HepG2 (cell line): ENCODE data around the gene NLRC5. TPM values are rescaled to one million over a fixed set of nuclear protein-coding genes. Genes with fewer than 3 reads are reported as not detected.
A peak's percentile ranks its signal among the peaks of the same experiment; 100 is the strongest.

Experiments used
- DNMT3B ChIP-seq: conservative IDR thresholded peaks from 2 replicates; pipeline ENCODE4 v1.6.1; 2016; ENCODE audit warnings: missing biosample characterization, control low read depth
- EP300 ChIP-seq, 3 experiments: sonication (generic) in 1 of 3; formaldehyde crosslinking in 1 of 3; IDR thresholded peaks; 2 replicates each; pipeline versions ENCODE4 v1.5.1 to v1.6.1; 2011 to 2020; ENCODE audit warnings: low read depth in 2 of 3, low read length in 2 of 3, borderline replicate concordance in 1 of 3, improper control_type of control experiment in 1 of 3, mild to moderate bottlenecking in 1 of 3, missing genetic modification reagents in 1 of 3, moderate library complexity in 1 of 3
- GATAD2A ChIP-seq: IDR thresholded peaks from 2 replicates; pipeline ENCODE4 v1.6.1; 2016
- HDAC1 ChIP-seq: sonication (generic); formaldehyde crosslinking; IDR thresholded peaks from 2 replicates; pipeline ENCODE4 v1.5.1; 2020; ENCODE audit warnings: mild to moderate bottlenecking, missing genetic modification reagents
- HIVEP1 ChIP-seq: sonication (generic); formaldehyde crosslinking; IDR thresholded peaks from 2 replicates; pipeline ENCODE4 v1.4.0; 2020; ENCODE audit warnings: mild to moderate bottlenecking, missing genetic modification reagents
- HMGXB3 ChIP-seq: sonication (generic); formaldehyde crosslinking; IDR thresholded peaks from 2 replicates; pipeline ENCODE4 v1.4.0; 2020; ENCODE audit warnings: missing genetic modification reagents, borderline replicate concordance
- HOMEZ ChIP-seq: IDR thresholded peaks from 2 replicates; pipeline ENCODE4 v1.6.1; 2016; ENCODE audit warnings: low read depth
- MTERF4 ChIP-seq: sonication (generic); formaldehyde crosslinking; IDR thresholded peaks from 2 replicates; pipeline ENCODE4 v1.8.0; 2023; ENCODE audit warnings: mild to moderate bottlenecking, missing genetic modification reagents
- NR2F2 ChIP-seq: IDR thresholded peaks from 2 replicates; pipeline ENCODE4 v1.6.1; 2012; ENCODE audit warnings: low read depth, inconsistent platforms, borderline replicate concordance
- PAX8 ChIP-seq: sonication (generic); formaldehyde crosslinking; IDR thresholded peaks from 2 replicates; pipeline ENCODE4 v1.8.0; 2022; ENCODE audit warnings: mild to moderate bottlenecking, missing genetic modification reagents, borderline replicate concordance
- RFX3 ChIP-seq: IDR thresholded peaks from 2 replicates; pipeline ENCODE4 v1.6.1; 2016; ENCODE audit warnings: missing biosample characterization, missing genetic modification reagents
- SKIL ChIP-seq: sonication (generic); formaldehyde crosslinking; IDR thresholded peaks from 2 replicates; pipeline ENCODE4 v1.8.0; 2022; ENCODE audit warnings: missing genetic modification reagents, mild to moderate bottlenecking, moderate library complexity, borderline replicate concordance
- SP5 ChIP-seq: IDR thresholded peaks from 2 replicates; pipeline ENCODE4 v1.6.1; 2016; ENCODE audit warnings: low read depth, borderline replicate concordance
- TBX2 ChIP-seq: sonication (generic); formaldehyde crosslinking; IDR thresholded peaks from 2 replicates; pipeline ENCODE4 v1.5.0; 2020; ENCODE audit warnings: missing genetic modification reagents, mild to moderate bottlenecking, borderline replicate concordance
- TFAP4 ChIP-seq: sonication (generic); IDR thresholded peaks from 2 replicates; pipeline ENCODE4 v1.6.1; 2016; ENCODE audit warnings: low read depth, borderline replicate concordance
- TSC22D2 ChIP-seq: sonication (generic); formaldehyde crosslinking; IDR thresholded peaks from 2 replicates; pipeline ENCODE4 v1.5.1; 2020; ENCODE audit warnings: missing genetic modification reagents, mild to moderate bottlenecking, borderline replicate concordance
- ZNF317 ChIP-seq: sonication (generic); formaldehyde crosslinking; IDR thresholded peaks from 2 replicates; pipeline ENCODE4 v1.5.0; 2020; ENCODE audit warnings: mild to moderate bottlenecking, missing genetic modification reagents
- ZNF446 ChIP-seq: sonication (generic); formaldehyde crosslinking; IDR thresholded peaks from 2 replicates; pipeline ENCODE4 v1.5.0; 2020; ENCODE audit warnings: mild to moderate bottlenecking, missing genetic modification reagents
- ZNF496 ChIP-seq: sonication (generic); formaldehyde crosslinking; IDR thresholded peaks from 2 replicates; pipeline ENCODE4 v1.8.1; 2023; ENCODE audit warnings: mild to moderate bottlenecking, moderate library complexity, missing genetic modification reagents; ENCODE audit not compliant: insufficient replicate concordance
- polyA plus RNA-seq, 8 experiments: library from polyadenylated mRNA; depleted of rRNA in 3 of 8; stranded (reverse) in 7 of 8; unstranded in 1 of 8; fragments of >200 nt; fragmentation: Illumina TruSeq in 4 of 8; extraction: Trizol in 4 of 8; gene quantifications; 2 replicates each; pipeline versions ENCODE4 v1.2.1 to v1.2.3, GENCODE V29; 2011 to 2016; ENCODE audit warnings: low read depth in 4 of 8, missing spikeins in 1 of 8, mixed read lengths in 1 of 8; ENCODE audit not compliant: insufficient read depth in 1 of 8
- total RNA-seq, 5 experiments: library from RNA; depleted of rRNA; stranded (reverse); fragments of >200 nt; fragmentation: Illumina TruSeq; extraction: Trizol; gene quantifications; 2 replicates each; pipeline ENCODE4 v1.2.3, GENCODE V29; 2016; ENCODE audit warnings: low read depth in 1 of 5

NLRC5 gene
- total and polyA plus RNA-seq, 2 of the 13 experiments (the other 11 are each of a cell fraction or from before 2014, with no cell fraction given), result 6.3 to 12.7 TPM

GRCh38 chr16:57091975-57092785 is 102.8 kb downstream of the NLRC5 start, which contains the start of gene CPNE2 (continued):
- TF ChIP-seq SKIL (CRISPR knock-in tag) (no peak), HMGXB3 (CRISPR knock-in tag) (no peak), TBX2 (CRISPR knock-in tag) (no peak), HOMEZ (CRISPR knock-in tag) (no peak), GATAD2A (CRISPR knock-in tag) (0 out of 2 replicates have a peak, but pooled peaks have one; percentile 8), TSC22D2 (no peak; the same call in 1 of the 2 replicates), ZNF317 (no peak), NR2F2 (no peak), PAX8 (CRISPR knock-in tag) (no peak), HDAC1 (CRISPR knock-in tag) (no peak), TFAP4 (no peak), DNMT3B (CRISPR knock-in tag) (no peak), SP5 (no peak; the same call in 1 of the 2 replicates), RFX3 (CRISPR knock-in tag) (no peak), MTERF4 (CRISPR knock-in tag) (no peak), HIVEP1 (CRISPR knock-in tag) (no peak), EP300 (IDR thresholded peaks at IDR 0.05; ENCODE audit: low read depth in 2 of 2, low read length in 2 of 2) (no peak), EP300 (CRISPR knock-in tag; IDR thresholded peaks at IDR 0.05; ENCODE audit: borderline replicate concordance) (no peak), ZNF496 (CRISPR knock-in tag) (no peak), ZNF446 (0 out of 2 replicates have a peak, but pooled peaks have one; percentile 75)
